Stimulated activated naive CD8-positive, alpha-beta T cell treated with anti-CD3 and anti-CD28 coated beads, Interleukin-15, Interleukin-2, amounts not matched to agents 100 ng/mL and 50 ng/mL, for 24 hours (primary cell): ENCODE data around the gene ZNF716.
"Not testable (repeated sequence)": the region's sequence is repeated elsewhere in the genome, so short reads cannot be mapped to it uniquely, and the experiment has no call there.

Experiments
- H3K27ac Mint-ChIP-seq: one replicate; pipeline ENCODE4 v1.8.0; 2021; ENCODE audit warnings: mild to moderate bottlenecking, mixed read lengths
- H3K27me3 Mint-ChIP-seq: one replicate; pipeline ENCODE4 v1.8.0; 2021; ENCODE audit warnings: mixed read lengths
- H3K36me3 Mint-ChIP-seq: one replicate; pipeline ENCODE4 v1.8.0; 2021; ENCODE audit warnings: low read depth, mixed read lengths
- H3K4me1 Mint-ChIP-seq: one replicate; pipeline ENCODE4 v1.8.0; 2021; ENCODE audit warnings: low read depth, mixed read lengths
- H3K4me3 Mint-ChIP-seq: one replicate; pipeline ENCODE4 v1.8.0; 2021; ENCODE audit warnings: mild to moderate bottlenecking, mixed read lengths
- H3K9me3 Mint-ChIP-seq: one replicate; pipeline ENCODE4 v1.8.0; 2021; ENCODE audit warnings: mixed read lengths

The ZNF716 gene

GRCh38 chr7:57416601-57417358 lies 33.2 kb upstream of the ZNF716 start:
- H3K9me3 Mint-ChIP-seq = peaks cover 14% of the 10 kb centered on the region
- H3K4me3 Mint-ChIP-seq = no peak overlapping the region
- no peak overlapping the region for H3K27ac Mint-ChIP-seq
- H3K36me3 Mint-ChIP-seq = no peaks in the 10 kb centered on the region
- no peaks in the 10 kb centered on the region for H3K4me1 Mint-ChIP-seq
- H3K27me3 Mint-ChIP-seq = no peaks in the 10 kb centered on the region

GRCh38 chr7:57417736-57418135 lies 32.2 kb upstream of the ZNF716 start:
- no peak overlapping the region for H3K27ac Mint-ChIP-seq
- H3K27me3 Mint-ChIP-seq = no peaks in the 10 kb centered on the region
- H3K9me3 Mint-ChIP-seq = peaks cover 14% of the 10 kb centered on the region
- no peaks in the 10 kb centered on the region for H3K36me3 Mint-ChIP-seq
- H3K4me3 Mint-ChIP-seq = no peak overlapping the region
- no peaks in the 10 kb centered on the region for H3K4me1 Mint-ChIP-seq

- Mint-ChIP-seq H3K4me1 (no peaks in the 10 kb centered on the region), H3K4me3 (no peak overlapping the region), H3K9me3 (peaks cover 8% of the 10 kb centered on the region), H3K27ac (no peak overlapping the region), H3K36me3 (no peaks in the 10 kb centered on the region), H3K27me3 (no peaks in the 10 kb centered on the region)
Measured at GRCh38 chr7:57423768-57424167, 26.2 kb upstream of the ZNF716 start.

- Mint-ChIP-seq H3K36me3 (no peaks in the 10 kb centered on the region), H3K4me3 (no peak overlapping the region), H3K27me3 (no peaks in the 10 kb centered on the region), H3K4me1 (no peaks in the 10 kb centered on the region), H3K27ac (no peak overlapping the region), H3K9me3 (peaks cover 5% of the 10 kb centered on the region)
Measured at GRCh38 chr7:57424515-57425238, 25.3 kb upstream of the ZNF716 start.

- Mint-ChIP-seq H3K4me1 (no peaks in the 10 kb centered on the region), H3K27ac (no peak overlapping the region), H3K36me3 (no peaks in the 10 kb centered on the region), H3K27me3 (no peaks in the 10 kb centered on the region), H3K4me3 (no peak overlapping the region), H3K9me3 (peaks cover 5% of the 10 kb centered on the region)
Measured at GRCh38 chr7:57425239-57425944, 24.6 kb upstream of the ZNF716 start.

GRCh38 chr7:57425969-57426628 lies 23.9 kb upstream of the ZNF716 start:
- Mint-ChIP-seq H3K4me3 (no peak overlapping the region), H3K4me1 (no peaks in the 10 kb centered on the region), H3K27ac (no peak overlapping the region), H3K36me3 (no peaks in the 10 kb centered on the region), H3K9me3 (peaks cover 4% of the 10 kb centered on the region), H3K27me3 (no peaks in the 10 kb centered on the region)

GRCh38 chr7:57426629-57427003 lies 23.4 kb upstream of the ZNF716 start:
- no peak overlapping the region for H3K27ac Mint-ChIP-seq
- no peaks in the 10 kb centered on the region for H3K36me3 Mint-ChIP-seq
- no peak overlapping the region for H3K4me3 Mint-ChIP-seq
- H3K9me3 Mint-ChIP-seq = peaks cover 1% of the 10 kb centered on the region
- H3K27me3 Mint-ChIP-seq = no peaks in the 10 kb centered on the region
- H3K4me1 Mint-ChIP-seq = no peaks in the 10 kb centered on the region

GRCh38 chr7:57427146-57427545 lies 22.8 kb upstream of the ZNF716 start:
- Mint-ChIP-seq H3K4me1 (no peaks in the 10 kb centered on the region), H3K36me3 (no peaks in the 10 kb centered on the region), H3K27ac (no peak overlapping the region), H3K9me3 (peaks cover 6% of the 10 kb centered on the region), H3K4me3 (no peak overlapping the region), H3K27me3 (no peaks in the 10 kb centered on the region)

GRCh38 chr7:57427594-57427993 lies 22.4 kb upstream of the ZNF716 start:
- no peaks in the 10 kb centered on the region for H3K36me3 Mint-ChIP-seq
- no peaks in the 10 kb centered on the region for H3K4me1 Mint-ChIP-seq
- H3K4me3 Mint-ChIP-seq = no peak overlapping the region
- peaks cover 8% of the 10 kb centered on the region for H3K9me3 Mint-ChIP-seq
- no peaks in the 10 kb centered on the region for H3K27me3 Mint-ChIP-seq
- no peak overlapping the region for H3K27ac Mint-ChIP-seq

GRCh38 chr7:57432583-57432982 lies 17.4 kb upstream of the ZNF716 start:
- Mint-ChIP-seq H3K27ac (no peak overlapping the region), H3K27me3 (no peaks in the 10 kb centered on the region), H3K4me3 (no peak overlapping the region), H3K4me1 (no peaks in the 10 kb centered on the region), H3K9me3 (peaks cover 20% of the 10 kb centered on the region), H3K36me3 (no peaks in the 10 kb centered on the region)

- Mint-ChIP-seq H3K27ac (no peak overlapping the region), H3K4me3 (no peak overlapping the region), H3K36me3 (no peaks in the 10 kb centered on the region), H3K4me1 (no peaks in the 10 kb centered on the region), H3K27me3 (no peaks in the 10 kb centered on the region), H3K9me3 (peaks cover 19% of the 10 kb centered on the region)
Measured at GRCh38 chr7:57437581-57437980, 12.4 kb upstream of the ZNF716 start.

GRCh38 chr7:57438244-57438643 lies 11.7 kb upstream of the ZNF716 start:
- Mint-ChIP-seq H3K27me3 (no peaks in the 10 kb centered on the region), H3K4me1 (no peaks in the 10 kb centered on the region), H3K9me3 (peaks cover 17% of the 10 kb centered on the region), H3K4me3 (no peak overlapping the region), H3K27ac (no peak overlapping the region), H3K36me3 (no peaks in the 10 kb centered on the region)

- Mint-ChIP-seq H3K4me1 (no peaks in the 10 kb centered on the region), H3K36me3 (no peaks in the 10 kb centered on the region), H3K27ac (no peak overlapping the region), H3K4me3 (no peak overlapping the region), H3K9me3 (peaks cover 18% of the 10 kb centered on the region), H3K27me3 (no peaks in the 10 kb centered on the region)
Measured at GRCh38 chr7:57443567-57443966, 6.4 kb upstream of the ZNF716 start.

GRCh38 chr7:57469186-57469828 lies 19.3 kb downstream of the ZNF716 start:
- H3K27ac Mint-ChIP-seq, H3K4me1 Mint-ChIP-seq, H3K27me3 Mint-ChIP-seq, H3K4me3 Mint-ChIP-seq: not testable (repeated sequence)
- Mint-ChIP-seq H3K36me3 (peaks cover 22% of the 10 kb centered on the region), H3K9me3 (peaks cover 31% of the 10 kb centered on the region)
